Measurements from ENCODE around the gene SARDH.

SARDH gene

GRCh38 chr9:133712221-133713100 lies 25.7 kb downstream of the SARDH start:
- TF ChIP-seq CTCF (IDR thresholded peaks at IDR 0.05; ENCODE audit: low read depth, low read length, missing control alignments), result no peak
- no peak overlapping the region for H3K4me3 ChIP-seq (replicated peaks; ENCODE audit: low read depth, low read length)
- no peak for DNase-seq (ENCODE audit: extremely low read depth, low read depth)

GRCh38 chr9:133711428-133712220 lies 26.5 kb downstream of the SARDH start:
- H3K4me3 ChIP-seq (replicated peaks; ENCODE audit: low read depth, low read length), result no peak overlapping the region
- no peak for DNase-seq (ENCODE audit: extremely low read depth, low read depth)
- no peak for TF ChIP-seq CTCF (IDR thresholded peaks at IDR 0.05; ENCODE audit: low read depth, low read length, missing control alignments)

- DNase-seq (ENCODE audit: extremely low read depth, low read depth), result no peak
- TF ChIP-seq CTCF (IDR thresholded peaks at IDR 0.05; ENCODE audit: low read depth, low read length, missing control alignments), result no peak
- no peak overlapping the region for H3K4me3 ChIP-seq (replicated peaks; ENCODE audit: low read depth, low read length)
Measured at GRCh38 chr9:133710661-133711427, 27.3 kb downstream of the SARDH start.

- no peak for TF ChIP-seq CTCF (IDR thresholded peaks at IDR 0.05; ENCODE audit: low read depth, low read length, missing control alignments)
- H3K4me3 ChIP-seq (replicated peaks; ENCODE audit: low read depth, low read length), result no peak overlapping the region
- DNase-seq (ENCODE audit: extremely low read depth, low read depth), result no peak
Measured at GRCh38 chr9:133709691-133710571, 28.2 kb downstream of the SARDH start.

DNA sequence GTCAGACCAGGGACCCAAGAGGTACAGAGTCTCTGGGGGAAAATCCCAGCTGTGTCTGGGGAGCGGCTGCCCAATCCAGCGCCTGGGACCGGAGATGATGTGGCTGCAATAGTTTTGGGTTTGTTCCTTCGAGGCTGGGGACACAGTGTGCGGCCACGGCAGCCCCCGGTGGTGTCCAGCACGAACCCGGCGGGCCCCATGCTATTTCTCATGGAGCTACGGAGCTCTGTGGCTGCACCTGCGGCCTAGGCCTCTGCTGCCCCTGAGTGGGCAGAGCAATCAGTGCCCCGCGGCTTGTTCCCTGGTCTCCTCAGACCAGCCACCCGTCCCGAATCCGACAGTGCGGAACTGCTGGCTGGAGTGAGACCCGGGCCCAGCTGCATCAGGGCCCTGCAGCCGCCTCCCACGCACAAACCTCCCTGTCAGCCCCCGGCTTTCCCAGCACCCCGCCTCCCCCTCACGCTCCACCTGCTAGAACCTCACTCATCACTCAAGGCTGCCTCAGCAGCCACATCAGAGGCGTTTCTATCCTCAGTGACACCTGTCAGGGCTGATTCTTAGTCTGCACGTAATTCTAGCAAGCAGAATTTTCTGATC lies 29.0 kb downstream of the SARDH start:
- no peak for DNase-seq (ENCODE audit: extremely low read depth, low read depth)
- no peak for TF ChIP-seq CTCF (IDR thresholded peaks at IDR 0.05; ENCODE audit: low read depth, low read length, missing control alignments)
- no peak overlapping the region for H3K4me3 ChIP-seq (replicated peaks; ENCODE audit: low read depth, low read length)

Data from HFF-Myc (cell line).